Stimulated activated CD8-positive, alpha-beta memory T cell treated with anti-CD3 and anti-CD28 coated beads, Interleukin-12 subunit alpha, Interleukin-12 subunit beta, amount 100 ng/mL, for 24 hours (primary cell): ENCODE results near the gene ACAA1.
"Not testable (repeated sequence)": the region's sequence is repeated elsewhere in the genome, so short reads cannot be mapped to it uniquely, and the experiment has no call there.

ENCODE experiments used
- DNase-seq: peaks from one replicate; pipeline ENCODE4 v3.0.0-alpha.2; 2020; ENCODE audit errors: extremely low read depth

ACAA1 gene

DNA sequence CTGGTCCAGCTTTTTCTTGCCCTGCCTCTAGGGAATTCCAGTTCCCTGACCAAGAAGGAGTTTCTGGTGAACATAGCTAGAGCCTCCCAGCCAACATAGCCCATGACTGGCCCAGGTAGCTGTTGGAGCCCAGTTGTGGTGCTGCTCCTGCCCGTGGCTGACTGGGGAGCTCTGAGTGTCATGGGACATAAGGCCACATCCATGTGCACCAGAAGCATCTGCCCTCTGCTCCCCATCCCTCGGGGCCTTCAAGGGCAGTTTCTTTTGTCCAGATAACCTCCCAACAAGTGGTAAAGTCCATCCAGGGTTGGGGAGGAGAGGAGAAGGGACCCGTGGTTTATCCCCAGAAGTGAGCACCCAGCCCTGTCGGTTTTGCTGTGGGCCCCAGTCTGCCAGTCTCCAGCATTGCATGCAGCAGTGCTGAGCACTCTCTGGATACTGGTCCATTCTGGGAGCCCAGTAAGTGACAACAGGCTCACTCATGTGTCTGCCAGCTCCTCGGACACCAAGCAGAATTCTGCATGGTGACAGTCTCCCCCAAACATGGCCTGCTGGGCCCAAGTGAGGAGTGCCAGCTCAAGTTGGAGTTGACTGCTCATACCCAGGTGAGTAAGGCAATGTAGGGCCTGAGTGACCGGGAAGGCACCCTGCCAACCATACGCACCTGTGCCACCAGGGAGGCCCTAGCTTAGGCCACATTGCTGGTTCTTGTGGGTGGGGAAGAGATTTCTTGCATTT is 28.8 kb downstream of the ACAA1 start:
- DNase-seq = no peak

- no peak for DNase-seq
Observed at GRCh38 chr3:38105525-38105924, 31.4 kb downstream of the ACAA1 start.

GRCh38 chr3:38102444-38102814 is 34.5 kb downstream of the ACAA1 start:
- DNase-seq = no peak

- DNase-seq = no peak
Observed at GRCh38 chr3:38101811-38102443, 35.0 kb downstream of the ACAA1 start.

DNA sequence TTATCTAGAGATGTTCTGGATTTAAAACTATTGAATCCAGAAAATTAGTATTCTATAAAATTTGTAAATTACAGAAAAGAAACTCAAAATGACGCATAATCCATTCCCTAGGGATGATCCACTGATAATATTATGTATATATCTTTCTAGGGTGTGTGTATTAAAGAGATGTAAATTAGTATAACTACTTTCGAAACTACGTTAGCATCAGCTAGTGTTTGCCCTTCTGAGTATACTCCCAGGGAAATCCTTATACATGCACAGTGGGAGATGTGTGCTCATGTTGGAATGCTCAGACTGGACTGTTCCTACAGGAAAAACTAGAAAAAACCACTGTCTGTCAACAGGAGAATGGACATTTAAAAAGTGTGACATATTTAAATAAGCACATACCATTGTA is 36.4 kb downstream of the ACAA1 start:
- no peak for DNase-seq

GRCh38 chr3:38099518-38099917 is 37.4 kb downstream of the ACAA1 start:
- no peak for DNase-seq

- DNase-seq = no peak
Observed at GRCh38 chr3:38098376-38098723, 38.6 kb downstream of the ACAA1 start.

DNA sequence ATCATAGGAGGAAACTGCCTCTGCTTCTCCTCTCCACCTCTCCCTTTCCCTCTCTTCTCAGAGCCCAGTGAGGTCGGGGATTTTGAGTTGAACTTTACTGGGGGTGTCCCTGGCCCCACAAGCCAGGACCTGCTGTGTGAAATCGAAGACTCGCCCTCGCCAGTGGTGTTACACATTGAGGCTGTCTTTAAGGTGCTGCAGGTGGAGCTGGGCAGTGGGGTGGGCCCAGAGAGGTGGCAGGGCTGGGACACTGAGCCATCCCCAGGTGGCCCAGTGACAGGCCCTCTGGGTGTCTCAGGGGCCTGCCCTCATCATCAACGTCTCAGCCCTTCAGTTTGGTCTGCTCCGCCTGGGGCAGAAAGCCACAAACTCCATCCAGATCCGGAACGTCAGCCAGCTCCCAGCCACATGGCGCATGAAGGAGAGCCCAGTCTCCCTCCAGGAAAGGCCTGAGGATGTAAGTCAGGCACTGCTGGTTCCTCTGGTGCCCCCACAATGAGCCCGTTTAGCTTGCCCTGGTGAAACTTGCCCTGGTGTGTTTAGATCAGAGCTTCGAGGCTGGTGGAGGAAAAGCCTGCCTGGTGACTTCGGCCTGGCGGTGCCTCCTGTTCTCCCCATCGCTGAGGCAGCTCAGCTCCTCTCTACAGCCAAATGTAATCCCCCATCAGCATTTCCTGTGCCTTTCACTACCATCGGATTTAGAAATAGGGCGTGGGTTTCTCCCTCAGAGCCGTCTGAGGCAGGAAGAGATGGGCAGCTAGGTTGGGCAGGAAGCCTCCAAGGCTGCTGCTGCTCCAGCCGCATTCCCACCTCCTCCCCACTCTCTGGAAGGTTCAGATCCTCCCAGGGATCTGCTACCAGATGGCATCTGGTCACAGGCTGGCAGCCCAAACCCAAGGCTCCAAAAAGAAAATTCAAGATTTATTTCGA is 39.2 kb downstream of the ACAA1 start:
- DNase-seq = no peak

DNA sequence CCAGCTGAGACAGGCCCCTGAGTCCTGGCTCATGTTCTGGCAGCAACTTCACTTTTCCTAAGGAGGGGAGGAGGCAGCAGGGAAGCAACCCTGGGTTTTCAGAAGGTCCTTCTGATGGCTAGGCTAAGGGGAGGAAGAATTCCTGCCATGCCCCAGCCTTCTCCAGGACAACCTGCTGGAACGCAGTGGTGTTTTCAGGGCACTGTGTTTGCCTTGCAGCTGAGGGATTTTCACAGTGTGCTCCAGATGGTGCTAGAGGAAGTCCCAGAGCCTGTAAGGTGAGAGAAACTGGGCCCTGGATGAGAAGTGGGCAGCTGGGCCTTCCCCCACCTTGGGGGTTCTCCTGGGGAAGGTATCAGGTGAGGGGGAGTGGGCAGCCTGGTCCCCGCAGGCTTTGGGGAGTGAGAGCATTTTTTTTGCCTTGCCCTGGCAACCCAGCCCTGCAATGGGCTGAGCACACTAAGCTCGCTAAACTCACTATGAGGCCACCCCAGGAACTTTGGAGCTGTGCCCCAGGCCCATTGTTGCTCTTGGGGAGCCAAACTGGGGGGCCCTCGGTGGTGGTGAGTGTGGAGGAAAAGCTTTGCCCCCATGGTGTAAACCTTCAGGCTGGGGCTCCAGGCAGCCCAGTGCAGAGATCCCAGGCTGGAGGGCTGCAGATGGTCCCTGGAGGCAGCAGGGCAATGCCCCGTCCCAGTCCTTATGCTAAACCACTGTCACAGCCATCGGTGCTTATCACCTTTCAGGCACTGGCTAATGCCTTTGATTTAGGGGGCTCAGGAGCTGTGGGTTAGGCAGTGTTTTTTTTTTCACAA is 41.1 kb downstream of the ACAA1 start:
- DNase-seq = no peak

DNA sequence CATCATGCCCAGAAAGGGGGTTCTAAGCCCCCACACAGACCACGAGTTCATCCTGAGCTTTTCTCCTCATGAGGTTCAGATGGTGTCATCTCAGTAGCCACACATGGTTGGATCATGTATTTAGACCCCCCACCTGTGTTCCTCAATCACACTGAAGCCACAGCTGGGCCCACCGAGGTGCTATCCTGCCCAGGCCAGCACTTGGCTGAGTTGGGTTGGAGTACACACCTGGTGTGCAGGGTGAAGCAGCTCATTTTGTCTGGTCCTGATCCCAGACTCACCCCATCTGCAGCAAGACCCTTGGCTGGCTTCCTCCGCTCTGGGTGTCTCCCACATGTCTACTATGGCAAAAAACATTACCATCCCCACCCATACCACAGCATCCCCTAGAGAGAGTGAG is 41.9 kb downstream of the ACAA1 start:
- no peak for DNase-seq

GRCh38 chr3:38090453-38090852 is 46.5 kb downstream of the ACAA1 start:
- no peak for DNase-seq

DNA sequence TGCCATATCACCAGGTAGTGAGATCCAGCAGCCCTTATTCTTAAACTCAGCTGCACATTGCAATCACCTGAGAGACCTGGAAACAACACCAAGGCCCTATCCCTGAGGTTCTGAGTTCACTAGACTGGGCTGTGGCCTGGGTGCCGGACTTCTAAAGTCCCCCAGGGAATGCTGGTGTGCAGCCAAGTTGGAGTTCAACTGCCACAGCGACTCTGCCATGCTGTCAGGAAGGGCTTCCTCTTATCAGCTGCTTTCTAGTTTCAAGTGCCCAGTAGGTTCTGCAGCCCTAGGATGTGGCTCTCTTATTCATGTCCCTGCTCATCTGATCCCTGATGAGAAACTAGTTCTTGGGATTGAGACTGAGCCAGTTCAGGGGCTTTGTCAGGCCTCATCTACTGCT is 47.8 kb downstream of the ACAA1 start:
- DNase-seq = no peak

DNA sequence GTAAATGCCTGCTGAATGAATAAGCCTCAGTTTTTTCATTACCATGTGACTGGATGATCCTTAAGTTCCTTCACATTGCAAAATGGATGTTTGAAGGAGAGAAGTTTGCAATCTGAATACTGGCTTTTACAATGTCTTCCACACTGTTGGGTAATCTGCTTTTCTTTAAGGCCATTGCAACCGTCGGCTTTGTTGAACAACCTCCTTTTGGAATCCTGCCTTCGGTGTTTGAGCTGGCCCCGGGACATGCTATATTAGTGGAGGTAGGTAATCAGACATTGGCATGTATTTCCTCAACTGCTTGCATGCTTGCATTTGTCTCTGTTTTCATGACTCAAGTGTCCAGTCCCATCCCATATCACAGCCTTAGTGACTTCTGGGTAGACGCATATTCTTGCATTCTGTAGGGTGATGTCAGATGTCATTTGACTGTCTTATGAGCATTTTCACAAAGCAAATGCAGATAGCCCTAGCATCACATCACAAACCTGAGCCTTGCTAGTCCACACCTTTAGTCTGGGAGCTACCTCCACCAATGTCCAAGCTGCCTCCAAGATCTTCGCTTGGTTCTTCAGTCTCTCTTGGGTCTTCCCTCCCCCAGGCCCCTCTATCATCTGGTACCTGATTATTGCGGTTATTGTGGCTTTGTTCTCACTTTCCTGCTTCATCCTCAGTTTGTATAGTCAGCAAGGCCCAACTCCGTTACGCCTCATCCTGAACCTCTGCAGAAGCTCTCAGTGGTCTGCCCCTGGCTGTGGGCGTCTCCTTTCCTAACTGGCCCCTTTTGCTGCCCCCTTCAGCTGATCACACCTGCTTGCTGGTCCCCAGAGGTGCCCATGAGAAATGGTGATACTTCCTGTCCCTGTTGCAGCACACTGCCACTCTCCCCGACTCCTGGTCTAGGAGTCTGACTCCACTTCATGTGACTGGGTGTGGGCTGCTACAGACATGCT is 48.5 kb downstream of the ACAA1 start:
- DNase-seq = no peak

GRCh38 chr3:38087278-38087677 is 49.6 kb downstream of the ACAA1 start:
- DNase-seq = not testable (repeated sequence)

DNA sequence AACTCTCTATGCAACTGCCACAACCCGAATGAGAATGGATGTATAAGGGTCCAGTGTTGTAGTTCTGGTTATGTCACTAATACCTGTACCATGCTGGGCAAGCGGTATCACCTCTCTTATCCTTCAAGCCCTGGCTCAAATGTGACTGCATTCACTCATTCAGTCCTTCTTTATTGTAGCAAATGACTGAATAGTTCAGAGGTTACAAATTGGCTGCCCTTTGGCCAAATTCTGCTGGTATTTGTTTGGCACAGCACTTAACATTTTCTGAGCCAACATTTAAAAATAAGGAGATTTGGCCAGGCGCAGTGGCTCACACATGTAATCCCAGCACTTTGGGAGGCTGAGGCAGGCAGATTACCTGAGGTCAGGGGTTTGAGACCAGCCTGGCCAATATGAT is 50.4 kb downstream of the ACAA1 start:
- no peak for DNase-seq

- DNase-seq = no peak
Observed at GRCh38 chr3:38085943-38086324, 51.0 kb downstream of the ACAA1 start.

- DNase-seq = no peak
Observed at GRCh38 chr3:38085311-38085942, 51.5 kb downstream of the ACAA1 start.

DNA sequence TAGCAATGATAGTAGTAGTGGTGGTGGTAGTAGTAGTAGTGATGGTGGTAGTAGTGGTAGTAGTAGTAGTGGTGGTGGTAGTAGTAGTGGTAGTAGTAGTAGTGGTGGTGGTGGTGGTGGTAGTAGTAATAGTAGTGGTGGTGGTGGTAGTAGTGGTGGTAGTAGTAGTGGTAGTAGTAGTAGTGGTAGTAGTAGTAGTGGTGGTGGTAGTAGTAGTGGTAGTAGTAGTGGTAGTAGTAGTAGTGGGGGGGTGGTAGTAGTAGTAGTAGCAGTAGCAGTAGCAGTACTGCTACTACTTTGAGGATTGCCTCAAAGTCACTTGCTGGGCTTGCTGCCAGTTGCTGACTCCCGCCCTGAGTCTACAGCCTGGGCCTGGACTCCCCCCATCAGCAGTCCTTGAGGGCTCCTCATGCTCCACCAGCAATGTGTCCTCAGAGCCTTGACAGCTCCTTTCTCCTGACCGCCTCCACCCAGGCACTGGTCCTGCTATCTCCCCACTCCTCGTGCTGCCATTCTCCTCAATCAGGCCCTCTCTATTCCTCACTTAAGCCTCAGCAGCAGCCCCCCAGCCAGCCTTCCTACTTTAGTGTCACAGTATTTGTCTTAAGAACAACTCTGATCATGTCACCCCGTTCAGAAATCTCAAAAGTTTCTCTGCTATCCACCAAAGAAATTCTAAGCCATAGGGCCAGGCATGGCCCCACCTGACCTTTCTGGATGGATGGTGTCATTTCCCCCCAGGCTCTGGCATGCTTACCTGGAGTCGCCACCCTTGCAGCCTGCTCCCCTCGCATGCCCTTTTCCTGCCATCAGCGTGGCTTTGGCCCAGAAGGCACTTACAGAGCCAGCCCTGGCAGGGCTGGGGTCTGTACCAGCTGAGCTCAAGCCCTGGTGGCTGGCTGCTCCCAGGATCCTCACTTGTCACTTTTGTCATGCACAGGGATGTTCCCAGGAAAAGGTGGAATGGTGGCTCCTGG is 52.3 kb downstream of the ACAA1 start:
- no peak for DNase-seq

GRCh38 chr3:38083871-38084333 is 53.0 kb downstream of the ACAA1 start:
- no peak for DNase-seq
